ENCODE measurements around the gene SPIN1.

The SPIN1 gene

DNA sequence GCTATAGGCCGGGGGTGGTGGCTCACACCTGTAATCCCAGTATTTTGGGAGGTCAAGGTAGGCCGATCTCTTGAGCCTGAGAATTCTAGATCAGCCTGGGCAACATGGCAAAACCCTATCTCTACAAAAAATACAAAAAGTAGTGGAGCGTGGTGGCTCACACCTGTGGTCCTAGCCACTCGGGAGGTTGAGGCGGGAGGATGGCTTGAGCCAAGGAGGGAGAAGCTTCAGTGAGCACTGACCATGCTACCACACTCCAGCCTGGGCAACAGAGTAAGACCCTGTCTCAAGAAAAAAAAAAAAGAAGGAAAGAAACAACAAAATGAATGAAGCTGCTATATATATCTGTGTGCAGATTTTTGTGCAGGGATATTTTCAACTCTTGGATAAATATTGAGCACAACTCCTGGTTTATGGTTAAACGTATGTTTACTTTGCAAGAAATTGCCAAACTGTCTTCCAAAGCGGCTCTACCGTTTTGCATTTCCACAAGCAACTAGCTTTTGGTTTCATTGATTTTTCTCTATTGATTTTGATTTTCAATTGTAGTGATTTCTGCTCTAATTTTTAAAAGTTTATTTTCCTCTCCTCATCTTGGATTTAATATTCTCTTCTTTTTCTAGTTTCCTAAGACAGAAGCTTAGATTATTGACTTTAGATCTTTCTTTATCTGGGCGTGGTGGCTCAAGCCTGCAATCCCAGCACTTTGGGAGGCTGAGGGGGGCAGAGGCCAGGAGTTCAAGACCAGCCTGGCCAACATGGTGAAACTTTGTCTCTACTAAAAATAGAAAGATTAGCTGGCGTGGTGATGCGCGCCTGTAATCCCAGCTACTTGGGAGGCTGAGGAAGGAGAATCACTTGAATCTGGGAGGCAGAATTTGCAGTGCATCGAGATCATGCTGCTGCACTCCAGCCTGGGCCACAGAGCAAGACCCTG is 49.2 kb downstream of the SPIN1 start:
- DNase-seq, result no peak

DNA sequence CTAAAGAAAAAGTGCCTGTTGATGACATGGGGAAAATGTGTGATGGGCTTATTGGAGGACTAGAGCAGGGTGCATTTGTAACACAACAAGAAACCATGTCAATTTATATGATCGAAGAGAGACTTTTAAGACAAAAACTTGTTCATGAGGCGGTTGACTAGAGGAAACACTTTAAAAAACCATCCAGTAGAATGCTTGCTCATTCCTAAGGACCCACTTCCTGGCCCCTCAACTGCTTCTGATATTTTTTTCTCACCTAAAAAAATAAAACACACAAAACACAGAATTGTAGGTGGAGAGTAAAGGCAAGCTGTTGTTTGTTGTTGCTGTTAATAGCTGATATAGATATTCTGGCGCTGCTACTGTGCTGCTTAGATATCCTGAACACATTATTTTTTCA is 50.6 kb downstream of the SPIN1 start:
- no peak for DNase-seq

DNA sequence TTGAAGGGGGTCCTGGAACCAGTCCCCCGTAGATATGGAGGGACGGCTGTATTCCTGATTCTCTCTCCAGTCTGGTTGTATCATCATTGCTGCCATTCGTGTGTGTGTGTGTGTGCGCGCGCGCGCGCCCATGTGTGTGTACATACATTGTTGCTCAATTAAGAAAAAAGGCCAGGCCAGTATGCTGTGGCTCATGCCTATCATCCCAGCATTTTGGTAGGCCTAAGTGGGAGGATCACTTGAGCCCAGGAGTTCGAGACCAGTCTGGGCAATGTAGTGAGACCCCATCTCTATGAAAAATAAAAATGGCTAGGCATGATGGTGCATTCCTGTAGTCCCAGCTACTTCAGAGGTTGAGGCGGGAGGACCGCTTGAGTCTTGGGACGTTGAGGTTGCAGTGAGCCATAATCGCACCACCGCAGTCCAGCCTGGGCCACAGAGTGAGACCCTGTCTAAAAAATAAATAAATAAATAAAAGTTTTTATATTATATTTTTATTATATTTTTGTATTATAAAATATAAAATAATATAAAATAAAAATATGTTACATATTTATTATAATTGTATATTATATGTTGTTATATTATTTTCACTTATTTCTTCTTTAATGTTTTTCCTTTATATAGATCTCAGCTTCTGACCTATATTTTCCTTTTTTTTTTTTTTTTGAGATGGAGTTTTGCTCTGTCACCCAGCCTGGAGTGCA is 53.2 kb downstream of the SPIN1 start:
- no peak for DNase-seq

DNA sequence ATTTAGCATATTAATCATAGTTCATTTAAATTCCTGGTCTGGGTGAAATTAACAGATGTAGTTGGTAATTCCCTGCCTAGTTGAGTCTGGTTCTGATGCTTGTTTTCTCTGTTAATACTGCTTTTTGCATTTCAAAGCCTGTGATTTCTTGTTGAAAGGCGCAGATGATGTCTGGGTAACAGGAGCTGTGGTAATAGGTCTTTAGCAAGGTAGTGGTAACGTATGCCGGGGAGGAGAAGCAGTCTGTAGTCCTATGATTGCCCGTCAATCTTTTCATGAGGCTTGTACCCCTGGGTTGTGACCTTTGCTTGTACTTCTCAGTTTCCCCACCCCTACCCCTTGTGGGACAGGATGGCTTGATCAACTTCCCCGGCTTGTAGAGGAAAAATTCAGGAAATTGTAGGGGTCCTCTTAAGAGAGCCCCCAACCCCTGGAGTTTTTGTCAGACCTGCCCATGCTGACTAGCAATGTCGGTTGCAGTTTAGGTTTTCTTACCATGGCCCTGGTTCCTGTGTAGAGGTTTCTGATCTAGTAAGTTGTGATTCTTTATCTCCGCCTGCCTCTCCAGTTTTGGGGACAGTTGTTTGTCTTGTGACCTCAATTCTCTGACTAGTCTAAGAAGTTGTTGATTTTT is 55.4 kb downstream of the SPIN1 start:
- DNase-seq, result no peak

DNA sequence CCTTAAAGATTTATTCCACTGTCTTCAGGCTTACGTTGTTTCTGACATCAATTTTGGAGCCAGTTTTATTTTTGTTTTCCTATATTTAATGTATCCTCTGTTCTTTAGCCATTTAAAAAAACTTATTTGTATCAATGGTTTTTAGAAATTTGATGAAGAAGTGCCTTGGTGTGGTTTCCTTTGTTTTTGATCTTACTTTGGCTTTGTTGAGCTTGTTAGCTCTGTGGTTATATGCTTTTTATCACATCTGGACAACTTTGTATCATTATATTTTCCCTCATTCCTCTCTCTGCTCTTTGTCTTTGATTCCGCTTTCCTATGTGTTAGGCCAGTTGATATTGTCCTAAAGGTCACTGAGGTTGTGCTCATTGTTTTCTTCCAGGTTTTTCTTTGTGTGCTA is 58.5 kb downstream of the SPIN1 start:
- no peak for DNase-seq

DNA sequence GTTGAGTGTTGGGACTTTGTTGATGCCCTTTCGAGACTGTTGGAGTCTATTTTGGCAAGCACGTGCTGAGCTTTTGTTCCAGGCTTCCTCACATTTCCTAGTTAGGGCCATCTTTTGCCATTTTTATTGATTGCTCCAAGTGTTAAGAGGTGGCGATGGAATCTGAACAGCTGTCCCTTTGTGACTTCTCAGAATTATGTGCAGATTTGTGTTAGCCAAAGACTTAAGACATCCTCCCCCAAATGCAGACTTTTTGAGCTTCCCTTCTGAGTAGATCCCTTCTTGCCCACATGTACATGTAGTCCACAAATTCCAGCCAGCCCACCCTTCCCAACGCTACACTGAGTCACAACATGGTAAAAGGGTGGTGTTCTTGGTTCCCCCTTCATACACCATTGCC is 59.2 kb downstream of the SPIN1 start:
- no peak for DNase-seq

DNA sequence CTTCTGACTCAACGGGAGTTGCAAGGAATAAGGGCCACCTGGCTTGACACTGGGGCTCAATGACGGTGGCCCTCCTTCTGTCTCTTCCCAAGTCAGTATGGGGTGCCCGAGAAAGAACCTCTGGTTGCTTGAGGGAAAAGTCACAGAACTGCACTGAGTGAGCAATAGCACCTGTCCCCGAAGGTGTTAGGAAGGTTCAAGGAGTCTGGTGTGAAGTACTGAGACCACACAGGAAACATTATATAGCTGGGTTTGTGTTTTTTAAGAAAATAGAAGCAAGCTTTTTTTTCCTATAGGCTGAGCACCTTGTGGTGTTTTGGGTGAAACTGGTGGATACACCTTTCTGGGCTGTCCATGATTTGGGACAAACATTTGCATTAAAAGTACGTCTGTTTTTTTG is 62.9 kb downstream of the SPIN1 start:
- DNase-seq, result no peak

DNA sequence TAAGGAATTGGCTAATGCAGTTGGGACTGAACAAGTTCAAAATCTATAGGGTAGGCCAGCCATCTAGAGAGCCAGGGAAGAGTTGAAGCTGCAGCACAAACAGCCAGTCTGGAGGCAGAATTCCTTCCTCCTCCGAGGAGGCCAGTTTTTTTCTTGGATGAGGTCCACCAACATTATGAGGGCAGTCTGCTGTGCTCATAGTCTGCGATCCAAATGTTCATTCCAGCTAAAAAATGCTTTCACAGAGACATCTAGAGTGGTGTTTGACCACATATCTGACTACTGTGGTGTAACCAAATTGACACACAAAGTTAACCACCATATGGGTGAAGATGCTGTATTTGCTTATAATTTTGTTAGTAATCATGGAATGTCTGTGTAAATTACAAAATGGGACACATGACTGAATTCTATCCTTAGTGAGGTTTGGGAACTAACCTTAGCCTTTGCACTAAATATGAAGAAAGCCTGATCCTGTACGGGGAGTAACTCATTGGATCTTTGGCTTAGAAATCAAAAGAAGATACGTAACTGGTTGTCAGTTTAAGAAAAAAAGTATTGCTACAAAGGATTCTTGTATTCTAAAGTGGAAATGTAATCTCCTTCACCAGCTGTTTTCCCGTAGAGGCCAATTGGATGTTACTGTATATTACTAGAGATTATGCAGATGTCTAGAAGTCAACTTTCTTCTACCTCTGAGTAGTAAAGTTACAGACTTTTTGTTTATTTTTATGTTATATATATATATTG is 70.6 kb downstream of the SPIN1 start:
- no peak for DNase-seq

DNA sequence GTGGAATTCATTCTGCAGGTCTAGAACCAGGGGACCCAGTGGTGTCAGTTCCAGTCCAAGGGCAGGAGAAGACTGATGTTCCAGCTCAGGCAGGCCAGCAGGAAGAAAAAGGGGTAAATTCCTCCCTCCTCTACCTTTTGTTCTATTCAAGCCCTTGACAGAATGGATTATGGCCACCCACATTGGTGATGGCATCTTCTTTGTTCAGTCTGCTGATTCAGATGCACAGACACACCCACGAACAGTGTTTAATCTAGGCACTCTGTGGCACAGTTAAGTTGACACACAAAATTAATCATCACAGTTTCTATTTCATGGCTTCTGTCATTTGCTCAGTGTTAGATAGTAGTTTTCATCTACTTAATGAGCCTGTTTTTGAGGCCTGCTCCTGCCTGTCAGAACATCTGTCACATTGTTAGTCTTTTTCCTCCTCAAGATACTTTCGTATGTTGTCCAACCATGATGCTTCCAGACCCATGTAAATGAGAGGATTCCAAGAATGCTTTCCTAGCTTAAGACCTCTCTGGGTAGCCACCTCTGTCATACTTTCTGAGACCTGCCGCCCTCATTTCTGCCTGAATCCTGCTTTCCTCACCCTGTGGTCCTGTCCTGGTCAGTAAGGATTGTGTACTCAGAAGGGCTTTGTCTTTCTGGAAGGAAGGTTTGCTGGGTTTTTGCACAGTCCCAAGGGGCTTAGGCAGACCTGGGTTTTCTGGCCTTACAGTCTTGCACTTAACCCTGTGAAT is 72.5 kb downstream of the SPIN1 start:
- DNase-seq, result no peak

DNA sequence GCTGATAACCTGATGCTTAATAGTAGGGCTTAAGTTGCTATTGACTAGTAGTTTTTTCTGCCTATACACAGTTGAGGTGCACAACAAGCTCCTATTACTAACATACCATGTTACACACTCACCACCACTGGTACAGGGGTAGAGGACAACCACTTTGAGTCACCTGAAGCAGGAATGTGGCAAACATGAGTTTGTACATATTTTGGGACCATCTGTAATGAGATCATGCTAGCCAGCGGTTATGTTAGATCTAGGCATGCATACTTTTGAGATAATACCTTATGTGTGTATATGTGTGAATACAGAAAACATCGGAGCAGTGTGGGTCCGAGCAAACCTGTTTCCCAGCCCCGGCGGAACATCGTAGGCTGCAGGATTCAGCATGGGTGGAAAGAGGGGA is 73.9 kb downstream of the SPIN1 start:
- no peak for DNase-seq

DNA sequence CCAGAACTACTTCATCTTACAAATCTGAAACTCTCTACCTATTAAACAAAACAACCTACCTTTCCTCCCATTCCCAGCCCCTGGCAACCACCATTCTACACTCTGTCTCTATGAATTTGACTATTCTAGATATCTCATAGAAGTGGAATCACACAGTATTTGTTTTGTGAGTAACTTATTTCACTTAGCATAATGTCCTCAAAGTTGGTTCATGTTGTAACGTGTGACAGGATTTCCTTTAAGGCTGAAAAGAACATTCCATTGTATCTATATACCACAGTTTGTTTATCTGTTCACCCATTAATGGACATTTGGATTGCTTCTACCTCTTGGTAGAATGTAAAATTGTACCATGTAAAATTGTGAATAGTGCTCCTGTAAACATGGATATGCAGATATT is 76.6 kb downstream of the SPIN1 start:
- no peak for DNase-seq

DNA sequence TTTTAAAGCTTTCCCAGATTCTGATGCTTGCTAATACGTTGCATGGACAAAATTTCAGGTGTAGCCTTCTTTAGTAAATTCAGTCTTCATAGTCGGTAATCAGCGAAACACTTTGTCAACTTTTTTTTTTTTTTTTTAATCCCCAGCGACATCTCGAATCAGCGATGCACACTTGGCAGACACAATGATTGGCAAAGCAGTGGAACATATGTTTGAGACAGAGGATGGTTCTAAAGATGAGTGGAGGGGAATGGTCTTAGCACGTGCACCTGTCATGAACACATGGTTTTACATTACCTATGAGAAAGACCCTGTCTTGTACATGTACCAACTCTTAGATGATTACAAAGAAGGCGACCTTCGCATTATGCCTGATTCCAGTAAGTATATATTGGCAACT is 80.0 kb downstream of the SPIN1 start:
- DNase-seq, result no peak

DNA sequence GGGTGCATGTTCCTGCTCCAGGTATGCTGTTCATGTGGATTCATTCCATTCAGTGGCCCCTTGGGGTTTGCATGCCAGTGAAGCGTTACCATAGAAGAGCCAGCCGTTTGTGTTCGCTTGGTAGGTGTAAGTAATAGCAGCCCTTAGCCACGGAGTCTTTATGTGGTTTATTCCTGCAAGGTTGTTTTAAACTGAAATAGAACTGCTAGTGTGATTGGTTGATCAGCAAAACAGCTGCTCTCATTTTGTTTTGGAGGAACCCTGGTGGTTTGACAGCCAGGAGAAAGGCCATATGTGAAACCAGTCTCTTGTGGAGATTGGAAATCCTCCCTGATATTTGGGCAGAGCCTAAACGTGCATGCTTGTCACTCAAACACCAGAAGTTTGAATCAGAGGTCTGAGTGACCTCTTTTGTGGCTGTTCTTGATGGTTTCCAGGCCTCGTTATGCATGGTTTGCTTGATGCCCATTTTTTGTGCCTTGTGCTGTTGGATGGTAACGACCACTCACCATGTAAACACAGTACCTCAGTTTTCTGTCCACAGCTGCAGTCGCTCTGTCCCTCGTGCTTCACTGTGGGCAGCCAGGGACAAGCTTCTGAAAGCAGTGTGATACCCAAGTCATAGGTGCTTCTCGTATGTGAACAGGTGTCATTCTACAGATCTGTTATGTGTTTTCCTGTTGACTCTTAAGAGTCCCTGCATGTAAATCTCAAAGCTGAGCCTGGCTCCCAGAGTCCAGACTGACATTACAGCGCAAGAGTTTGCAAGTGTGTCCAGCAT is 88.4 kb downstream of the SPIN1 start:
- no peak for DNase-seq

DNA sequence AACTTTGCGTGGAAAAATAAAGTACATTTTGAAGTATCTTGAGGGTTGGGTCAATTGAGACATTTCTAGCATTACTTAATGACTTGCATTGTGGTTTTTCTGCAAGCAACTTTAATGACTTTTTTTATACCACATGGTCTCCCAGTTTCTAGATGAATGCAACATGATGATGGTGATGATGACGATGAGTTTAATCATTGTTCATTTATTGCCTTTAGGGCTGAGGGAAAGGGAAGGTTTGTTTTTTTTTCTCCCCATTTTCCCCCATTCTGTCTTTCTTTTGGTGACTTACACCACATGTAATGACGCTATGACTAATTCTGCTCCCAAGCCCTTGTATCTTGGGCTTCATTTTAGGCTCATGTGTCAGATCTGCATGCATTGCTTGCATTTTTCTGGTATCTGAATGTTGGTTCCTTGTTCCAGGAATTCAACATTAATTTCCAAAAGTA is 89.1 kb downstream of the SPIN1 start:
- DNase-seq, result no peak

DNA sequence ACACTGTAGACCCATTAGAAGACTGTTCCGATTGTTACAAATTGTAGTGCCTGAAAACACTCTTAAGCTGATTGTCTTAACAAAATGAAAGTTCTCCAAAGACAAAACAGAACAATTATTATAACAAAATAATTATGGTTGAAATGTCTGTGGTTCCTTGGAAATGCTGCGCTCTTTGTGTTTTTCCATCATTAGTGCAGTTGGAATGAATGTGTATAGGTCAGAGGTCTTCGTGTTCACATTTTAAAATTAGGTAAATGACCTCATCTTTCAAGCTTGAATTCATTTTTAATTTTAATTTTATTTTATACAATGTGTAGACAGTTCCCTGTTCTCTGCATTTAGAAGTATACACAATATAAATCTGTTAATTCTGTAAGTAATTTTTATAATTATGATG is 90.0 kb downstream of the SPIN1 start:
- DNase-seq, result no peak

DNA sequence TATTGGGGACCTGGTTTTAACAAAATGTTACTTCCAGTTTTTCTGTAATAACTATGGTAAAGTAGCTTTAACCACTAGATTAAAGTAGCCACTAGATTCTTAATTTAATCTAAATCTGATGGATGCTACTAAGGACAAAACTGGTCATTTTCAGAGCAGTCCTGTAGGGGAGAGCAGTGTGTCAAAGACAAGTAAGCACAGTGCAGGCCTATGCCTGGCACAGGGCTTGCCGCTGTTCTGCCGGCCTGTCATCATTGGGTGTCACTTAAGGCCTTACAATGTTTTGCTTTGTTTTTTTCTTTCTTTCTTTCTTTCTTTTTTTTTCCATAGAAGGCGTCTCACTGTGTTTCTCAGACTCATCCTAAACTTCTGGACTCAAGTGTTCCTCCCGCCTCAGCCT is 93.7 kb downstream of the SPIN1 start:
- no peak for DNase-seq

DNA sequence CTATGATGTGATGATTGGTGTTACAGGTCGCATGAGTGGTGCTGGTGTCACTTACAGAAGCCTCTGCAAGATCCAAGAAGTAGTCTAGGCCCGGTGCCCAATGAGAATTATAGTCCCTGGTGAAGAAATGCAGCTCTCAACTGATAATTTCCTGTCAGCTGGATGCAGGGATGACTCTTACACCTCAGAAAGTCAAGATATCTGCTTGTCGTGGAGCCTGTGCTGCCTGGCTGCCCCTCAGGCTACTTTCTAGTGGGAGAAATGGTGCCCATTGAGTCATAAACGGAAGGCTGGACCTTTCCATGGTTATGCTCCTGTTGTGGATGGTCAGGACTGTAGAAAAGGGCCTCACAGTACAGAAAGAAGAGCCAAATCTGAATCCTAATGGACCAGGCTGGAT is 99.9 kb downstream of the SPIN1 start:
- DNase-seq, result no peak

DNA sequence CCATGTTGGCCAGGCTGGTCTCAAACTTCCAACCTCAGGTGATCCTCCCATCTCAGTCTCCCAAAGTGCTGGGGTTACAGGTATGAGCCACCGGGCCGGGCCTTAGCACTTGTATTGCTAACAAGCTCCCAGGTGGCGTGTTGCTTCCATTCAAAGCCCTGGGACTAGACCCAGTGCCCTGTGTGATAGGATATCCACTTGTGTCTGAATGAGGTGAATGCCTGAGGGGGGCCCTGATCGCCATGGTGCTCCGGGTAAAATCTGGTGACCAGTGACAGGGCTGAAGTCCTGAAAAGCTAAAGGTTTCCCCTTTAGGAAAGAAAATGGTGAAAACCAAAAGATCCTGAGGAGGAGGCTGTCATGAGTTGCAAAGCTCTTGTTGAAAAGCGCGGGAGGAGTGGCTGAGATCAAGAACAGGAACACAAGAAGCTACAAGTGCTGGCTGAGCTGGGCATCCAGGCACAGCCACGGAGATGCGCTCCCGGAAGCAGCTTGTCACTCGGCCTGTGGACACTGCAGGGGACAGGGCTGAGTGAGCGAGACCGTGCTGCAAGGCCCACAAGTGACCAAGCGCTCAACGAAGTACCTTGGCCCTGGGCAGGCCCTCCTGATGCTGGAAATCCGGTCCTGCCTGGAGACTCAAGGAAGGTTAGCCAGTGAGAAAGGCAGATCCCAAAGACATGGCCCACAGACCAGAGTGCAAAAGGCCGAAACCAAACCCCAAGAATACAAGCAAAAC is 106.9 kb downstream of the SPIN1 start:
- no peak for DNase-seq

DNA sequence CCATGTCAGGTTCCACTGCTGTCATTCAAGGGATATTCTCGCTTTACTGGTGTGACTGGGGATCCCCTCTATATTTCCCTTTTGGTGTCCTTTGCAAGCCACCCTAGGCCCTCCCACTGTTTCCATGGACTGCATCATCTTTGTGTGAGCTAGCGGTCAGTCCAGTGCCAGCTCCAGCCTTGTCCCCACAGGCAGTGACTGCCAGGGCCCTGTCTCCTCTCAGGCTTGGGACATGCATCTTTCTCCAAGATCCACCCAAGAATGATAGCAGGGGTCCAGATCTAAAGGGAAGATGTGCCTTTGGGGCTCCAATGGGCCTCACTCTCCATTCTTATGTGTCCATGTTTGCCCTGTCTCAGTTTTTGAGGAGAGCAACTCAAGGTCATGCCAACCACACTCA is 109.0 kb downstream of the SPIN1 start:
- DNase-seq, result no peak

DNA sequence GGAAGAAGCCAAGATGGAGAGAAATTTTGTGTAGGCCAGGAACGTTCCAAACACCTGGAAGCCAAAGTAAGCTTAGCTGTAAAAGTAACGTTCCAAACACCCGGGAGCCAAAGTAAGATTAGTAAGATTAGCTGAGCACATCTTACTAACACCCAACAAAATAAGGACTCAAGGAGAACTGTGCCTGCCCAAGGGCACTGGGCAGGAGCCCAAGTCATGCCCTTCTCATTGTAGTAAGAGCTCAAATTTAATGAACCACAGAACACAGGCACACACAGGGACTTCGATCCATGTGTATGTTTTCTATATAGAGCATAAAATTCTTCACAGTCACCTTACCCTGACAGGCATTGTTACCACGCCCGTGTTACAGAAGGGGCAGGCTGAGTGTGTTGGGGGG is 110.6 kb downstream of the SPIN1 start:
- no peak for DNase-seq

DNA sequence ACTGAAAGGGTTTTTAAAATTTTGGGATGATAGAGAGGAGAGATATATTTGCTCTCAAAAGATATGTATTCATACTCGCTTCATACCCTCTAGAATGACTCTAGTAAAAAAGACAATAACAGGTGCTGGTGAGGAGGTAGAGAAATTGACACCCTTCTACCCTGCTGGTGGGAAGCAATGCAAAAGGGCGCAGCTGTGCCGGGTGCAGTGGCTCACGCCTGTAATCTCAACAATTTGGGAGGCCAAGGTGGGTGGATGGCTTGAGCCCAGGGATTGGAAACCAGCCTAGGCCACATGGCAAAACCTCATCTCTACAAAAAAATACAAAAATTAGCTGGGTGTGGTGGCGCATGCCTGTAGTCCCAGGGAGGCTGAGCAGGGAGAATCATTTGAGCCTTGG is 112.8 kb downstream of the SPIN1 start:
- no peak for DNase-seq
